ACHN (cell line): Measurements from ENCODE around the gene IL26.

Experiments used
- DNase-seq: peaks from one replicate; pipeline ENCODE4 v3.0.0-alpha.2; 2015
- in situ Hi-C: cut with HindIII; loops from 2 replicates; pipeline ENCODE4 v1.10.0; 2017; ENCODE audit warnings: low sequenced_read_pairs, low pct_ligation_motif_present, low pct_unique_long_range_greater_than_20kb

Gene IL26

GRCh38 chr12:68245180-68246021 lies 19.8 kb upstream of the IL26 start:
- in situ Hi-C loops: no loop called here

GRCh38 chr12:68242777-68243176 lies 17.2 kb upstream of the IL26 start:
- DNase-seq: no peak
- in situ Hi-C loops: no loop called here

More at GRCh38 chr12:68245180-68246021, 19.8 kb upstream of the IL26 start:
- no peak for DNase-seq

- DNase-seq: no peak
- in situ Hi-C loops: no loop called here
These were observed 15.4 kb upstream of the IL26 start for GRCh38 chr12:68240975-68241374.

GRCh38 chr12:68240079-68240478 lies 14.5 kb upstream of the IL26 start:
- DNase-seq: no peak
- in situ Hi-C loops: no loop called here

- no peak for DNase-seq
These were observed 13.8 kb upstream of the IL26 start for GRCh38 chr12:68239309-68239982.

GRCh38 chr12:68237619-68238018 lies 12.0 kb upstream of the IL26 start:
- DNase-seq: no peak
- in situ Hi-C loops: no loop called here

More at GRCh38 chr12:68239309-68239982, 13.8 kb upstream of the IL26 start:
- in situ Hi-C loops: no loop called here

- peak; percentile 14 for DNase-seq
- in situ Hi-C loops: no loop called here
These were observed 11.5 kb upstream of the IL26 start for GRCh38 chr12:68237078-68237477.

GRCh38 chr12:68236421-68237059 lies 10.9 kb upstream of the IL26 start:
- in situ Hi-C loops: no loop called here
- peak; percentile 74 for DNase-seq

GRCh38 chr12:68235576-68235975 lies 10.0 kb upstream of the IL26 start:
- in situ Hi-C loops: no loop called here
- no peak for DNase-seq

- DNase-seq: no peak
- in situ Hi-C loops: no loop called here
These were observed 8.5 kb upstream of the IL26 start for GRCh38 chr12:68234140-68234539.

- no peak for DNase-seq
- in situ Hi-C loops: no loop called here
These were observed 7.9 kb upstream of the IL26 start for GRCh38 chr12:68233498-68233897.

GRCh38 chr12:68231691-68232090 lies 6.1 kb upstream of the IL26 start:
- in situ Hi-C loops: no loop called here
- no peak for DNase-seq

- DNase-seq: no peak
- in situ Hi-C loops: no loop called here
These were observed 5.6 kb upstream of the IL26 start for GRCh38 chr12:68231229-68231628.

GRCh38 chr12:68229956-68230355 lies 4.3 kb upstream of the IL26 start:
- in situ Hi-C loops: no loop called here
- DNase-seq: no peak

- in situ Hi-C loops: no loop called here
- DNase-seq: no peak
These were observed 1.7 kb upstream of the IL26 start for GRCh38 chr12:68227356-68227755.

GRCh38 chr12:68224613-68225285 lies 861 bp downstream of the IL26 start:
- DNase-seq: no peak
- in situ Hi-C loops: loop anchor here (25.0 kb wide), 1 partner anchor 88 kb away; no protein-coding TSS in a partner anchor

GRCh38 chr12:68223067-68223747 lies 2.4 kb downstream of the IL26 start:
- DNase-seq: peak; percentile 88

GRCh38 chr12:68222326-68222725 lies 3.3 kb downstream of the IL26 start:
- DNase-seq: no peak
- in situ Hi-C loops: loop anchor here (25.0 kb wide), 1 partner anchor 90 kb away; no protein-coding TSS in a partner anchor

More at GRCh38 chr12:68223067-68223747, 2.4 kb downstream of the IL26 start:
- in situ Hi-C loops: loop anchor here (25.0 kb wide), 1 partner anchor 89 kb away; no protein-coding TSS in a partner anchor
